Neural cell (in vitro differentiated cells): Measurements from ENCODE around the gene NUDT1.

ENCODE experiments used
- EP300 ChIP-seq: fragments of 450-650 bp; conservative IDR thresholded peaks from 2 replicates; pipeline ENCODE4 v1.6.1; 2014; ENCODE audit warnings: antibody characterized with exemption, mild to moderate bottlenecking, moderate library complexity; ENCODE audit not compliant: poor library complexity, severe bottlenecking
- EZH2 ChIP-seq: fragments of 200-600, 300-800 bp; shearing (Covaris generic), sonication (generic); IDR thresholded peaks from 2 replicates; pipeline ENCODE4 v1.6.1; 2014; ENCODE audit warnings: antibody characterized with exemption, low read length, borderline replicate concordance, mild to moderate bottlenecking; ENCODE audit not compliant: insufficient read depth, poor library complexity, severe bottlenecking
- TF ChIP-seq, protein P1 (sequence below): IDR thresholded peaks from 2 replicates; pipeline ENCODE4 v1.6.1; 2012; ENCODE audit warnings: borderline replicate concordance
- TF ChIP-seq, protein P2 (sequence below): fragments of 450-650 bp; IDR thresholded peaks from 2 replicates; pipeline ENCODE4 v1.5.1; 2014; ENCODE audit warnings: antibody characterized with exemption, mild to moderate bottlenecking, moderate library complexity; ENCODE audit not compliant: poor library complexity, severe bottlenecking

DNA sequence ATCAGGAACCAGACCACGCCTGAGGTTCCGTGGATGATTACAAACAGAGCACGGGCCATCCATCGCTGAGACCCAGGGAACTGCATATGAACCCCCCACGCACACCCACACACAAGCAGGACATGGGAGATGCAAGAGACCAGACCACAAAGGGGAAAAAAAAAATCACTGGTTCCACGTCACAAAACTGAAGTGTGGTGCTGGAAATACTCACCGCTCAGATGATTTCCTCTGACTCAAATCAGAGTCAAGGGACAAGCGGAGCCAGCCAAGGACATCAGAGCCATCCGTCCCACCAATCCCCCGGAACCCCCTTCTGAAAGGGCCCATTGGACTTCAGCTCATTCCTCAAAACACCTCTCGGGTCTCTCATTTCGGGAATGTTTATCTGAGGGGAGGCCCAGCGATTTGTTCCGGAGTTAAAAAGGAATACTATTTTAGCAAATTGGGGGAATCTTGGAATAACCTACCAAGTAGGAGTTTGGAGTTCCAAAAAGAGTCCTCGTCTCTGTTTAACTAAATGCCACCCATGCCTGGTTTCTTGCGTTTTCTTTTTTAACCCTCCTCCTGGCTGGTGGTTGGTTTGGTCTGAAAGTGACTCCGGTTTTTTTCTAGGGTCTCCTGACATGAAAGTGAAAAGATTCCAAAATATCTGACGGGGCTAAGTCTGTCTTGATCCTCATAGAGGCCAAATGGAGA is 57.3 kb downstream of the NUDT1 start:
- TF ChIP-seq EP300: no peak
- TF ChIP-seq, protein P1, sequence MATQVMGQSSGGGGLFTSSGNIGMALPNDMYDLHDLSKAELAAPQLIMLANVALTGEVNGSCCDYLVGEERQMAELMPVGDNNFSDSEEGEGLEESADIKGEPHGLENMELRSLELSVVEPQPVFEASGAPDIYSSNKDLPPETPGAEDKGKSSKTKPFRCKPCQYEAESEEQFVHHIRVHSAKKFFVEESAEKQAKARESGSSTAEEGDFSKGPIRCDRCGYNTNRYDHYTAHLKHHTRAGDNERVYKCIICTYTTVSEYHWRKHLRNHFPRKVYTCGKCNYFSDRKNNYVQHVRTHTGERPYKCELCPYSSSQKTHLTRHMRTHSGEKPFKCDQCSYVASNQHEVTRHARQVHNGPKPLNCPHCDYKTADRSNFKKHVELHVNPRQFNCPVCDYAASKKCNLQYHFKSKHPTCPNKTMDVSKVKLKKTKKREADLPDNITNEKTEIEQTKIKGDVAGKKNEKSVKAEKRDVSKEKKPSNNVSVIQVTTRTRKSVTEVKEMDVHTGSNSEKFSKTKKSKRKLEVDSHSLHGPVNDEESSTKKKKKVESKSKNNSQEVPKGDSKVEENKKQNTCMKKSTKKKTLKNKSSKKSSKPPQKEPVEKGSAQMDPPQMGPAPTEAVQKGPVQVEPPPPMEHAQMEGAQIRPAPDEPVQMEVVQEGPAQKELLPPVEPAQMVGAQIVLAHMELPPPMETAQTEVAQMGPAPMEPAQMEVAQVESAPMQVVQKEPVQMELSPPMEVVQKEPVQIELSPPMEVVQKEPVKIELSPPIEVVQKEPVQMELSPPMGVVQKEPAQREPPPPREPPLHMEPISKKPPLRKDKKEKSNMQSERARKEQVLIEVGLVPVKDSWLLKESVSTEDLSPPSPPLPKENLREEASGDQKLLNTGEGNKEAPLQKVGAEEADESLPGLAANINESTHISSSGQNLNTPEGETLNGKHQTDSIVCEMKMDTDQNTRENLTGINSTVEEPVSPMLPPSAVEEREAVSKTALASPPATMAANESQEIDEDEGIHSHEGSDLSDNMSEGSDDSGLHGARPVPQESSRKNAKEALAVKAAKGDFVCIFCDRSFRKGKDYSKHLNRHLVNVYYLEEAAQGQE: no peak
- TF ChIP-seq, protein P2, sequence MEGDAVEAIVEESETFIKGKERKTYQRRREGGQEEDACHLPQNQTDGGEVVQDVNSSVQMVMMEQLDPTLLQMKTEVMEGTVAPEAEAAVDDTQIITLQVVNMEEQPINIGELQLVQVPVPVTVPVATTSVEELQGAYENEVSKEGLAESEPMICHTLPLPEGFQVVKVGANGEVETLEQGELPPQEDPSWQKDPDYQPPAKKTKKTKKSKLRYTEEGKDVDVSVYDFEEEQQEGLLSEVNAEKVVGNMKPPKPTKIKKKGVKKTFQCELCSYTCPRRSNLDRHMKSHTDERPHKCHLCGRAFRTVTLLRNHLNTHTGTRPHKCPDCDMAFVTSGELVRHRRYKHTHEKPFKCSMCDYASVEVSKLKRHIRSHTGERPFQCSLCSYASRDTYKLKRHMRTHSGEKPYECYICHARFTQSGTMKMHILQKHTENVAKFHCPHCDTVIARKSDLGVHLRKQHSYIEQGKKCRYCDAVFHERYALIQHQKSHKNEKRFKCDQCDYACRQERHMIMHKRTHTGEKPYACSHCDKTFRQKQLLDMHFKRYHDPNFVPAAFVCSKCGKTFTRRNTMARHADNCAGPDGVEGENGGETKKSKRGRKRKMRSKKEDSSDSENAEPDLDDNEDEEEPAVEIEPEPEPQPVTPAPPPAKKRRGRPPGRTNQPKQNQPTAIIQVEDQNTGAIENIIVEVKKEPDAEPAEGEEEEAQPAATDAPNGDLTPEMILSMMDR: no peak
- no peak for TF ChIP-seq EZH2
